Tibial nerve (tissue), 4 donors: ENCODE results near the gene HECTD4.

Experiments used
- EP300 ChIP-seq, 2 donors: sonication (generic); formaldehyde crosslinking; IDR thresholded peaks; one replicate each; pipeline ENCODE4 v1.6.1; 2017; ENCODE audit warnings: antibody characterized with exemption in 2 of 2, mild to moderate bottlenecking in 1 of 2
- POLR2A ChIP-seq, 2 donors: fragments of 450-650 bp; IDR thresholded peaks; one replicate each; pipeline ENCODE4 v1.6.1; 2017; ENCODE audit warnings: antibody characterized with exemption in 2 of 2, mild to moderate bottlenecking in 2 of 2, moderate library complexity in 2 of 2
- TF ChIP-seq, protein P1 (sequence below), 5 experiments: fragments of 200-600 bp in 3 of 5; fragments of 450-650 bp in 2 of 5; sonication (generic) in 3 of 5; IDR thresholded peaks; one replicate each; pipeline ENCODE4 v1.5.1; 2016 to 2019; ENCODE audit warnings: antibody characterized with exemption in 5 of 5, mild to moderate bottlenecking in 3 of 5, moderate library complexity in 2 of 5

DNA sequence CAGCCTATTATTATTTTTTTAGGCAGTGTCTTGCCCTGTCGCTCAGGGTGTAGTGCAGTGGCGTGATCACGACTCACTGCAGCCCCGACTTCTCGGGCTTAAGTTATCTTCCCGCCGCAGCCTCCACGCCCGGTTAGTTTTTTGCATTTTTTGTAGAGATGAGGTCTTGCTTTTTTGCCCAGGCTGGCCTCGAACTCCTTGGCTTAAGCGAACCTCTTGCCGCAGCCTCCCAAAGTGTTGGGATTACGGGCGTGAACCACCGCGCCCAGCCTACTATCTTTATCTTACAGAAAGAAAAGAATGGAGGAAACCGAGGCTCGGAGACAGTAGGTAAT, 36.0 kb upstream of the HECTD4 start:
- TF ChIP-seq, protein P1, sequence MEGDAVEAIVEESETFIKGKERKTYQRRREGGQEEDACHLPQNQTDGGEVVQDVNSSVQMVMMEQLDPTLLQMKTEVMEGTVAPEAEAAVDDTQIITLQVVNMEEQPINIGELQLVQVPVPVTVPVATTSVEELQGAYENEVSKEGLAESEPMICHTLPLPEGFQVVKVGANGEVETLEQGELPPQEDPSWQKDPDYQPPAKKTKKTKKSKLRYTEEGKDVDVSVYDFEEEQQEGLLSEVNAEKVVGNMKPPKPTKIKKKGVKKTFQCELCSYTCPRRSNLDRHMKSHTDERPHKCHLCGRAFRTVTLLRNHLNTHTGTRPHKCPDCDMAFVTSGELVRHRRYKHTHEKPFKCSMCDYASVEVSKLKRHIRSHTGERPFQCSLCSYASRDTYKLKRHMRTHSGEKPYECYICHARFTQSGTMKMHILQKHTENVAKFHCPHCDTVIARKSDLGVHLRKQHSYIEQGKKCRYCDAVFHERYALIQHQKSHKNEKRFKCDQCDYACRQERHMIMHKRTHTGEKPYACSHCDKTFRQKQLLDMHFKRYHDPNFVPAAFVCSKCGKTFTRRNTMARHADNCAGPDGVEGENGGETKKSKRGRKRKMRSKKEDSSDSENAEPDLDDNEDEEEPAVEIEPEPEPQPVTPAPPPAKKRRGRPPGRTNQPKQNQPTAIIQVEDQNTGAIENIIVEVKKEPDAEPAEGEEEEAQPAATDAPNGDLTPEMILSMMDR (IDR thresholded peaks at IDR 0.05): no peak
- TF ChIP-seq POLR2A (IDR thresholded peaks at IDR 0.05) (no peak), EP300 (IDR thresholded peaks at IDR 0.05) (no peak)
